GM19452 (cell line): ENCODE results near the gene GNPDA1.

Experiments
- ATAC-seq: cut with Tn5 transposase; IDR thresholded peaks from one replicate; pipeline ENCODE4 v1.9.1; 2021; ENCODE audit not compliant: unreplicated experiment

Gene GNPDA1

GRCh38 chr5:141958546-141959172 is 54.2 kb downstream of the GNPDA1 start:
- no peak for ATAC-seq

GRCh38 chr5:141958113-141958512 is 54.7 kb downstream of the GNPDA1 start, which contains the start of gene PCDH12:
Gene PCDH12 (minus strand): TSS chr5:141958202. CDS start chr5:141957851, 351 bp downstream.
- no peak for ATAC-seq

GRCh38 chr5:141957367-141957996 is 55.3 kb downstream of the GNPDA1 start:
- no peak for ATAC-seq

- ATAC-seq = no peak
These were observed 58.6 kb downstream of the GNPDA1 start for GRCh38 chr5:141954194-141954593.

GRCh38 chr5:141952020-141952419 is 60.8 kb downstream of the GNPDA1 start:
- ATAC-seq = no peak

- ATAC-seq = peak; percentile 76
These were observed 61.5 kb downstream of the GNPDA1 start for GRCh38 chr5:141951332-141951781.
